WTC11 (cell line): ENCODE results near the gene FBXO30. TPM values are rescaled to one million over a fixed set of nuclear protein-coding genes. Genes with fewer than 3 reads are reported as not detected.

Experiments
- ATAC-seq: fragments of 200-7000 bp; cut with Tn5 transposase; 2 replicates; pipeline ENCODE4 v1.10.0; 2021; ENCODE audit warnings: mild to moderate bottlenecking, moderate library complexity
- CTCF ChIA-PET: fragments of 300-600 bp; sonication (Branson Sonifier 250); formaldehyde crosslinking; loops from one replicate; lab custom pipeline; 2021; ENCODE audit warnings: antibody characterized with exemption; lab: Charles Lee
- POLR2A ChIA-PET: fragments of 350-600 bp; sonication (Branson Sonifier 250); formaldehyde crosslinking; loops from one replicate; lab custom pipeline; 2021; ENCODE audit warnings: antibody characterized with exemption; lab: Charles Lee
- DNase-seq: peaks from one replicate; pipeline ENCODE4 v3.0.0; 2021; ENCODE audit warnings: low spot score
- H3K27ac Mint-ChIP-seq: 2 replicates; pipeline ENCODE4 v1.8.0; 2021; ENCODE audit warnings: mixed read lengths
- H3K27me3 Mint-ChIP-seq: 2 replicates; pipeline ENCODE4 v1.8.0; 2021; ENCODE audit warnings: low read depth, mild to moderate bottlenecking, moderate library complexity, mixed read lengths
- H3K36me3 Mint-ChIP-seq: 2 replicates; pipeline ENCODE4 v1.8.0; 2021; ENCODE audit warnings: mixed read lengths
- H3K4me1 Mint-ChIP-seq: 2 replicates; pipeline ENCODE4 v1.8.0; 2022; ENCODE audit warnings: mixed read lengths
- H3K4me3 Mint-ChIP-seq: 2 replicates; pipeline ENCODE4 v1.8.0; 2021; ENCODE audit warnings: mild to moderate bottlenecking, moderate library complexity, mixed read lengths
- H3K9me3 Mint-ChIP-seq: 2 replicates; pipeline ENCODE4 v1.8.0; 2021; ENCODE audit warnings: mixed read lengths
- AFF4 ChIP-seq: sonication (generic); formaldehyde crosslinking; IDR thresholded peaks from 2 replicates; pipeline ENCODE4 v1.8.1; 2023; ENCODE audit warnings: mild to moderate bottlenecking, missing genetic modification reagents, borderline replicate concordance
- ATF6 ChIP-seq: sonication (generic); formaldehyde crosslinking; IDR thresholded peaks from 2 replicates; pipeline ENCODE4 v1.8.1; 2023; ENCODE audit warnings: mild to moderate bottlenecking, missing genetic modification reagents
- CTCF ChIP-seq: fragments of 200-600 bp; IDR thresholded peaks from 2 replicates; pipeline ENCODE4 v1.8.0; 2022; ENCODE audit warnings: antibody characterized with exemption
- E2F4 ChIP-seq: sonication (generic); formaldehyde crosslinking; IDR thresholded peaks from 2 replicates; pipeline ENCODE4 v1.8.1; 2022; ENCODE audit warnings: low read depth, mild to moderate bottlenecking, moderate library complexity, missing genetic modification reagents, borderline replicate concordance
- EMX1 ChIP-seq: fragments of 250-450 bp; sonication (Bioruptor Pico); IDR thresholded peaks from 2 replicates; pipeline ENCODE4 v1.8.0; 2021; ENCODE audit warnings: mild to moderate bottlenecking
- ESRRA ChIP-seq: sonication (generic); formaldehyde crosslinking; IDR thresholded peaks from 2 replicates; pipeline ENCODE4 v1.8.1; 2022; ENCODE audit warnings: mild to moderate bottlenecking, missing genetic modification reagents, borderline replicate concordance
- FOXP1 ChIP-seq: sonication (generic); formaldehyde crosslinking; IDR thresholded peaks from 2 replicates; pipeline ENCODE4 v1.8.0; 2022; ENCODE audit warnings: missing genetic modification reagents, mild to moderate bottlenecking, moderate library complexity, borderline replicate concordance
- FOXP4 ChIP-seq: sonication (generic); formaldehyde crosslinking; IDR thresholded peaks from 2 replicates; pipeline ENCODE4 v1.8.0; 2022; ENCODE audit warnings: mild to moderate bottlenecking, missing genetic modification reagents
- JUN ChIP-seq: sonication (generic); formaldehyde crosslinking; IDR thresholded peaks from 2 replicates; pipeline ENCODE4 v1.8.0; 2023; ENCODE audit warnings: mild to moderate bottlenecking, missing genetic modification reagents
- KAT7 ChIP-seq: sonication (generic); formaldehyde crosslinking; IDR thresholded peaks from 2 replicates; pipeline ENCODE4 v1.8.1; 2023; ENCODE audit warnings: missing genetic modification reagents, mild to moderate bottlenecking, borderline replicate concordance
- MAX ChIP-seq: sonication (generic); formaldehyde crosslinking; IDR thresholded peaks from 2 replicates; pipeline ENCODE4 v1.8.0; 2022; ENCODE audit warnings: mild to moderate bottlenecking, missing genetic modification reagents
- MXD4 ChIP-seq: fragments of 250-450 bp; sonication (Bioruptor Pico); IDR thresholded peaks from 2 replicates; pipeline ENCODE4 v1.8.0; 2021; ENCODE audit warnings: mild to moderate bottlenecking, moderate library complexity, borderline replicate concordance
- NFE2L1 ChIP-seq: sonication (generic); formaldehyde crosslinking; IDR thresholded peaks from 2 replicates; pipeline ENCODE4 v1.8.1; 2023; ENCODE audit warnings: missing genetic modification reagents
- NR2C2 ChIP-seq: sonication (generic); formaldehyde crosslinking; IDR thresholded peaks from 2 replicates; pipeline ENCODE4 v1.8.0; 2022; ENCODE audit warnings: mild to moderate bottlenecking, missing genetic modification reagents
- RORB ChIP-seq: fragments of 250-450 bp; sonication (Bioruptor Pico); IDR thresholded peaks from 2 replicates; pipeline ENCODE4 v1.9.0; 2021; ENCODE audit warnings: mild to moderate bottlenecking
- TEAD4 ChIP-seq: sonication (generic); formaldehyde crosslinking; IDR thresholded peaks from 2 replicates; pipeline ENCODE4 v1.8.0; 2022; ENCODE audit warnings: mild to moderate bottlenecking, missing genetic modification reagents
- ZNF121 ChIP-seq: sonication (generic); formaldehyde crosslinking; IDR thresholded peaks from 2 replicates; pipeline ENCODE4 v1.8.0; 2023; ENCODE audit warnings: missing genetic modification reagents
- ZNF317 ChIP-seq: sonication (generic); formaldehyde crosslinking; IDR thresholded peaks from 2 replicates; pipeline ENCODE4 v1.8.1; 2023; ENCODE audit warnings: low read depth, mild to moderate bottlenecking, moderate library complexity, missing genetic modification reagents, borderline replicate concordance
- ZNF416 ChIP-seq: fragments of 250-450 bp; sonication (Bioruptor Pico); IDR thresholded peaks from 2 replicates; pipeline ENCODE4 v1.9.0; 2021; ENCODE audit warnings: mild to moderate bottlenecking, inconsistent platforms
- ZNF425 ChIP-seq: fragments of 250-450 bp; sonication (Bioruptor Pico); conservative IDR thresholded peaks from 2 replicates; pipeline ENCODE4 v1.9.0; 2021; ENCODE audit warnings: mild to moderate bottlenecking
- total RNA-seq: library from RNA; stranded (reverse); gene quantifications from 3 replicates; pipeline ENCODE4 v1.2.3, GENCODE V29; 2021

The FBXO30 gene
- total RNA-seq, 1 experiment from 2014 or later, result 11.8 TPM

GRCh38 chr6:145789443-145789842 lies 25.2 kb downstream of the FBXO30 start:
- ATAC-seq, result no peak
- POLR2A ChIA-PET, result no interaction called here
- TF ChIP-seq ZNF416 (CRISPR knock-in tag), result no peak
- TF ChIP-seq EMX1, result no peak
- no peak for TF ChIP-seq E2F4 (CRISPR knock-in tag)
- TF ChIP-seq AFF4 (CRISPR knock-in tag), result no peak
- TF ChIP-seq ZNF121 (CRISPR knock-in tag), result no peak
- no peak for TF ChIP-seq MAX (CRISPR knock-in tag)
- TF ChIP-seq, all 79 proteins: peak for 0
- CTCF ChIA-PET, result no interaction called here
- Mint-ChIP-seq H3K9me3 (peaks cover 74% of the 10 kb centered on the region), H3K27me3 (no peaks in the 10 kb centered on the region; the same call in 1 of the 2 replicates), H3K36me3 (peaks cover 70% of the 10 kb centered on the region), H3K27ac (no peak overlapping the region), H3K4me3 (no peak overlapping the region), H3K4me1 (no peaks in the 10 kb centered on the region)
- DNase-seq, result no peak

GRCh38 chr6:145787688-145788087 lies 26.9 kb downstream of the FBXO30 start:
- H3K4me1 Mint-ChIP-seq, result no peaks in the 10 kb centered on the region
- H3K27ac Mint-ChIP-seq, result no peak overlapping the region
- ChIA-PET POLR2A (no interaction called here), CTCF (interaction anchor here (0.6 kb wide), 1 partner anchor 27 kb away, joined by 4 read pairs; the partner anchor contains the start of gene FBXO30)
- peaks cover 57% of the 10 kb centered on the region for H3K36me3 Mint-ChIP-seq
- DNase-seq (no peak), ATAC-seq (no peak)
- no peak overlapping the region for H3K4me3 Mint-ChIP-seq
- H3K9me3 Mint-ChIP-seq, result peaks cover 61% of the 10 kb centered on the region
- H3K27me3 Mint-ChIP-seq, result no peaks in the 10 kb centered on the region; the same call in 1 of the 2 replicates
- TF ChIP-seq ESRRA (CRISPR knock-in tag) (no peak), KAT7 (CRISPR knock-in tag) (no peak), ATF6 (no peak), NFE2L1 (CRISPR knock-in tag) (no peak), RORB (CRISPR knock-in tag) (no peak), FOXP1 (CRISPR knock-in tag) (no peak), ZNF425 (CRISPR knock-in tag) (no peak), ZNF317 (CRISPR knock-in tag) (no peak), JUN (CRISPR knock-in tag) (no peak), MAX (CRISPR knock-in tag) (no peak), MXD4 (no peak), FOXP4 (no peak), NR2C2 (CRISPR knock-in tag) (no peak), TEAD4 (no peak), CTCF (no peak)
